Measurements from ENCODE around the gene HOXA9. TPM values are rescaled to one million over a fixed set of nuclear protein-coding genes. Genes with fewer than 3 reads are reported as not detected.

HOXA9 gene
- polyA plus RNA-seq, 1 donor from 2014 or later, result not detected

DNA sequence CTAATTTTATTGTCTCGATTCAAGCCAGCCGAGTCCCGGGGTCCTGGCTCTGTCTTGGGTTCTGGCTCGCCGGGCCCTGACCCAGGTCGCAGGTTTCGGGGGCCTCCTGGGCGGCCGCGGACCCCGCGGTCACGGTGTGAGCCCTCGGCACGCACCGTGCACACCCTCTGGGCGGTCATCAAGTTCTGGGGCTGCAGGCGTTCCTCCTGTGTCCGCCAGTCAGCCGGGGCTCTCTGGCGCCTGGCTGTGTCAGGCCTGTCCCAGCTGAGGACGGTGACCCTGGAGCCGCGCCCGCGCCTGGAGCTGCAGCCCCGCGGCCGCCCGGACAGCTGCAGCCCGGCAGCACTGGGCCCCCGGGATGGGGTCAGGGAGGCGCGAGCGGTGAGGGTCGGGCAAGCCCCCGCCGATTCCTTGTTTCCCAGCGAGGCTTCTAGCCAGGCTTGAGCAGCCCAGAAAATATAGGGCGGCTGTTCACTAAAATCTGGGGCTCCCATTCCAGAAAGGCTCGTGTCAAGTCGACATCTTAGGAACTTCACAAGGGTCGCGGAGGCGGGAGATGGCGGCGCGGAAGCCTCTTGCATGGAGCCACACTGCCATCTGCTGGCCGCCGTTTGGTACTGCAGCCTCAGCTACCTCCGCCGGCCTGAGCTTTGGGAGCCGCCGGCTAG, 4.7 kb downstream of the HOXA9 start:
- peak overlapping the region; percentile 45 for H3K9ac ChIP-seq (ENCODE audit: low read length)
- H3K79me2 ChIP-seq (replicated peaks; ENCODE audit: insufficient read depth, low read length), result no peaks in the 10 kb centered on the region
- no peaks in the 10 kb centered on the region for H3K36me3 ChIP-seq (ENCODE audit: insufficient read depth, low read length)
- H3K9me3 ChIP-seq (ENCODE audit: low read length), result peaks cover 32% of the 10 kb centered on the region
- TF ChIP-seq SMC3 (conservative IDR thresholded peaks at IDR 0.05; ENCODE audit: poor library complexity), result peak; percentile 98
- peak; percentile 24 for TF ChIP-seq EP300 (conservative IDR thresholded peaks at IDR 0.05; ENCODE audit: poor library complexity, severe bottlenecking)
- peak; percentile 27 for TF ChIP-seq MXI1 (conservative IDR thresholded peaks at IDR 0.05; ENCODE audit: poor library complexity, severe bottlenecking)
- TF ChIP-seq, protein P1, sequence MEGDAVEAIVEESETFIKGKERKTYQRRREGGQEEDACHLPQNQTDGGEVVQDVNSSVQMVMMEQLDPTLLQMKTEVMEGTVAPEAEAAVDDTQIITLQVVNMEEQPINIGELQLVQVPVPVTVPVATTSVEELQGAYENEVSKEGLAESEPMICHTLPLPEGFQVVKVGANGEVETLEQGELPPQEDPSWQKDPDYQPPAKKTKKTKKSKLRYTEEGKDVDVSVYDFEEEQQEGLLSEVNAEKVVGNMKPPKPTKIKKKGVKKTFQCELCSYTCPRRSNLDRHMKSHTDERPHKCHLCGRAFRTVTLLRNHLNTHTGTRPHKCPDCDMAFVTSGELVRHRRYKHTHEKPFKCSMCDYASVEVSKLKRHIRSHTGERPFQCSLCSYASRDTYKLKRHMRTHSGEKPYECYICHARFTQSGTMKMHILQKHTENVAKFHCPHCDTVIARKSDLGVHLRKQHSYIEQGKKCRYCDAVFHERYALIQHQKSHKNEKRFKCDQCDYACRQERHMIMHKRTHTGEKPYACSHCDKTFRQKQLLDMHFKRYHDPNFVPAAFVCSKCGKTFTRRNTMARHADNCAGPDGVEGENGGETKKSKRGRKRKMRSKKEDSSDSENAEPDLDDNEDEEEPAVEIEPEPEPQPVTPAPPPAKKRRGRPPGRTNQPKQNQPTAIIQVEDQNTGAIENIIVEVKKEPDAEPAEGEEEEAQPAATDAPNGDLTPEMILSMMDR (IDR thresholded peaks at IDR 0.05; ENCODE audit: poor library complexity, severe bottlenecking), result peak; percentile 98
- TF ChIP-seq RAD21 (conservative IDR thresholded peaks at IDR 0.05), result peak; percentile 99
- TF ChIP-seq TAF1 (IDR thresholded peaks at IDR 0.05; ENCODE audit: low read depth), result no peak
- H3F3A ChIP-seq (ENCODE audit: insufficient read depth, low read length, poor library complexity, severe bottlenecking), result no peaks in the 10 kb centered on the region
- H2AFZ ChIP-seq (ENCODE audit: low read depth, low read length), result peak overlapping the region; percentile 73
- H3K4me2 ChIP-seq (ENCODE audit: low read length), result peak overlapping the region; percentile 76
- H3K27me3 ChIP-seq (ENCODE audit: insufficient read depth, low read depth, low read length), result peaks cover 99% of the 10 kb centered on the region
- no peaks in the 10 kb centered on the region for H4K20me1 ChIP-seq (ENCODE audit: insufficient read depth)
- H3K9me2 ChIP-seq (ENCODE audit: insufficient read depth, low read length), result no peaks in the 10 kb centered on the region
- H3K4me3 ChIP-seq (ENCODE audit: low read length), result peak overlapping the region; percentile 76
- no peak overlapping the region for H3K27ac ChIP-seq (ENCODE audit: low read length)

DNA sequence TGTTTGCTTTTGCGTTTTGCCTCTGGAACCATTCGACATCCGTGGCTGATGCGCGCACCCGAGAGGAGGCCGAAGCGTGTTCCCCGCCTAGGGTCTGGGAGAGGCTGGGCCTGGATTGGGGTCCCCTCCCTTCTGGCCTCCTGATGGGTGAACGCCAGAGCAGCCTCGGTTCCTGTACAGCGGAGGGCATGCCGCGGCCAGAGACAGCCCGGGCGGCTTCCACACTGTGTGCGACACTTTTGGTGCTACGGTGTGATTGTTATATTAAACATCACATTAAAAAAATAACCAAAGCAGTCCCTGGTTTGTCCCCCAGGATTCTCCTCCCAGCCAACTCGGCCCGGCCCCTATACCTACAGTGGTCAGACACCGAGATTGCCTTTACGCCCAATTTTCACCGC, 5.2 kb downstream of the HOXA9 start:
- Histone ChIP-seq H3K4me3 (ENCODE audit: low read length) (peak overlapping the region; percentile 76), H3K9me2 (ENCODE audit: insufficient read depth, low read length) (no peaks in the 10 kb centered on the region), H3K27me3 (ENCODE audit: insufficient read depth, low read depth, low read length) (peaks cover 99% of the 10 kb centered on the region), H3F3A (ENCODE audit: insufficient read depth, low read length, poor library complexity, severe bottlenecking) (no peaks in the 10 kb centered on the region), H3K9me3 (ENCODE audit: low read length) (peaks cover 32% of the 10 kb centered on the region), H3K9ac (ENCODE audit: low read length) (no peak overlapping the region), H4K20me1 (ENCODE audit: insufficient read depth) (no peaks in the 10 kb centered on the region), H3K36me3 (ENCODE audit: insufficient read depth, low read length) (no peaks in the 10 kb centered on the region), H2AFZ (ENCODE audit: low read depth, low read length) (no peak overlapping the region), H3K27ac (ENCODE audit: low read length) (no peak overlapping the region), H3K4me2 (ENCODE audit: low read length) (no peak overlapping the region), H3K79me2 (replicated peaks; ENCODE audit: insufficient read depth, low read length) (no peaks in the 10 kb centered on the region)
- TF ChIP-seq RAD21 (conservative IDR thresholded peaks at IDR 0.05) (no peak), SMC3 (conservative IDR thresholded peaks at IDR 0.05; ENCODE audit: poor library complexity) (no peak), POLR2AphosphoS5 (IDR thresholded peaks at IDR 0.05) (no peak), MXI1 (conservative IDR thresholded peaks at IDR 0.05; ENCODE audit: poor library complexity, severe bottlenecking) (no peak), EP300 (conservative IDR thresholded peaks at IDR 0.05; ENCODE audit: poor library complexity, severe bottlenecking) (no peak), EZH2 (IDR thresholded peaks at IDR 0.05; ENCODE audit: borderline replicate concordance, insufficient read depth, low read length, poor library complexity, severe bottlenecking) (no peak), TAF1 (IDR thresholded peaks at IDR 0.05; ENCODE audit: low read depth) (no peak)
- TF ChIP-seq, protein P2, sequence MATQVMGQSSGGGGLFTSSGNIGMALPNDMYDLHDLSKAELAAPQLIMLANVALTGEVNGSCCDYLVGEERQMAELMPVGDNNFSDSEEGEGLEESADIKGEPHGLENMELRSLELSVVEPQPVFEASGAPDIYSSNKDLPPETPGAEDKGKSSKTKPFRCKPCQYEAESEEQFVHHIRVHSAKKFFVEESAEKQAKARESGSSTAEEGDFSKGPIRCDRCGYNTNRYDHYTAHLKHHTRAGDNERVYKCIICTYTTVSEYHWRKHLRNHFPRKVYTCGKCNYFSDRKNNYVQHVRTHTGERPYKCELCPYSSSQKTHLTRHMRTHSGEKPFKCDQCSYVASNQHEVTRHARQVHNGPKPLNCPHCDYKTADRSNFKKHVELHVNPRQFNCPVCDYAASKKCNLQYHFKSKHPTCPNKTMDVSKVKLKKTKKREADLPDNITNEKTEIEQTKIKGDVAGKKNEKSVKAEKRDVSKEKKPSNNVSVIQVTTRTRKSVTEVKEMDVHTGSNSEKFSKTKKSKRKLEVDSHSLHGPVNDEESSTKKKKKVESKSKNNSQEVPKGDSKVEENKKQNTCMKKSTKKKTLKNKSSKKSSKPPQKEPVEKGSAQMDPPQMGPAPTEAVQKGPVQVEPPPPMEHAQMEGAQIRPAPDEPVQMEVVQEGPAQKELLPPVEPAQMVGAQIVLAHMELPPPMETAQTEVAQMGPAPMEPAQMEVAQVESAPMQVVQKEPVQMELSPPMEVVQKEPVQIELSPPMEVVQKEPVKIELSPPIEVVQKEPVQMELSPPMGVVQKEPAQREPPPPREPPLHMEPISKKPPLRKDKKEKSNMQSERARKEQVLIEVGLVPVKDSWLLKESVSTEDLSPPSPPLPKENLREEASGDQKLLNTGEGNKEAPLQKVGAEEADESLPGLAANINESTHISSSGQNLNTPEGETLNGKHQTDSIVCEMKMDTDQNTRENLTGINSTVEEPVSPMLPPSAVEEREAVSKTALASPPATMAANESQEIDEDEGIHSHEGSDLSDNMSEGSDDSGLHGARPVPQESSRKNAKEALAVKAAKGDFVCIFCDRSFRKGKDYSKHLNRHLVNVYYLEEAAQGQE (IDR thresholded peaks at IDR 0.05; ENCODE audit: borderline replicate concordance), result no peak
- TF ChIP-seq, protein P1 (IDR thresholded peaks at IDR 0.05; ENCODE audit: poor library complexity, severe bottlenecking), result no peak

Data from neural cell (in vitro differentiated cells).